Gastroesophageal sphincter (tissue), 3 donors: Measurements from ENCODE around the gene CEP41.

Source experiments
- POLR2AphosphoS5 ChIP-seq: sonication (generic); formaldehyde crosslinking; IDR thresholded peaks from one replicate; pipeline ENCODE4 v1.6.1; 2017; ENCODE audit warnings: antibody characterized with exemption
- TF ChIP-seq, protein P1 (sequence below), 4 experiments: fragments of 200-600 bp in 2 of 4; fragments of 450-650 bp in 2 of 4; sonication (generic) in 1 of 4; IDR thresholded peaks; one replicate each; pipeline ENCODE4 v1.5.1; 2017 to 2019; ENCODE audit warnings: antibody characterized with exemption in 4 of 4, mild to moderate bottlenecking in 2 of 4, moderate library complexity in 2 of 4

DNA sequence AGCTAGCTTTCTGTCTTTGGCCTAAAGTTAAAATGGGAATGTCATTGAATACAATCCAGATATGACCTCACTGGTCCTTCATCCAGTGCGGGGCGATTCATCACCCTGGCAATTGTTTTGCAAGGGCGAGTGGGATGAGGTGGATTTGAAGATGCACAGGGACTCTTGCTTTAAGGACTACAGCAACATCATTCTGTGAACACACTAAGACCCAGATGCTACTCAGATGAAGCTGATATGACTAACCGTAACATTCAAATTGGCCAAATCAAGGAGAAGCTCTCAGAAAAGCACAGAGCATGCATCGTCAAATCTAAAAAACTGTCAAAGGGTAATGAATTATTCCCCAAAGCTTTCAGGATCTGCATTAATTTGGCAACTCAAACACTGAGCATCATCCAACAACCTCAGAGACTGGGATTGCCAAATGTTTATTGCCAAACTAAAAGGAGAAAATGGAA is 47.7 kb downstream of the CEP41 start:
- TF ChIP-seq, protein P1, sequence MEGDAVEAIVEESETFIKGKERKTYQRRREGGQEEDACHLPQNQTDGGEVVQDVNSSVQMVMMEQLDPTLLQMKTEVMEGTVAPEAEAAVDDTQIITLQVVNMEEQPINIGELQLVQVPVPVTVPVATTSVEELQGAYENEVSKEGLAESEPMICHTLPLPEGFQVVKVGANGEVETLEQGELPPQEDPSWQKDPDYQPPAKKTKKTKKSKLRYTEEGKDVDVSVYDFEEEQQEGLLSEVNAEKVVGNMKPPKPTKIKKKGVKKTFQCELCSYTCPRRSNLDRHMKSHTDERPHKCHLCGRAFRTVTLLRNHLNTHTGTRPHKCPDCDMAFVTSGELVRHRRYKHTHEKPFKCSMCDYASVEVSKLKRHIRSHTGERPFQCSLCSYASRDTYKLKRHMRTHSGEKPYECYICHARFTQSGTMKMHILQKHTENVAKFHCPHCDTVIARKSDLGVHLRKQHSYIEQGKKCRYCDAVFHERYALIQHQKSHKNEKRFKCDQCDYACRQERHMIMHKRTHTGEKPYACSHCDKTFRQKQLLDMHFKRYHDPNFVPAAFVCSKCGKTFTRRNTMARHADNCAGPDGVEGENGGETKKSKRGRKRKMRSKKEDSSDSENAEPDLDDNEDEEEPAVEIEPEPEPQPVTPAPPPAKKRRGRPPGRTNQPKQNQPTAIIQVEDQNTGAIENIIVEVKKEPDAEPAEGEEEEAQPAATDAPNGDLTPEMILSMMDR (IDR thresholded peaks at IDR 0.05) = no peak
- no peak for TF ChIP-seq POLR2AphosphoS5
